ENCODE data around the gene PLXDC1.

PLXDC1 gene

DNA sequence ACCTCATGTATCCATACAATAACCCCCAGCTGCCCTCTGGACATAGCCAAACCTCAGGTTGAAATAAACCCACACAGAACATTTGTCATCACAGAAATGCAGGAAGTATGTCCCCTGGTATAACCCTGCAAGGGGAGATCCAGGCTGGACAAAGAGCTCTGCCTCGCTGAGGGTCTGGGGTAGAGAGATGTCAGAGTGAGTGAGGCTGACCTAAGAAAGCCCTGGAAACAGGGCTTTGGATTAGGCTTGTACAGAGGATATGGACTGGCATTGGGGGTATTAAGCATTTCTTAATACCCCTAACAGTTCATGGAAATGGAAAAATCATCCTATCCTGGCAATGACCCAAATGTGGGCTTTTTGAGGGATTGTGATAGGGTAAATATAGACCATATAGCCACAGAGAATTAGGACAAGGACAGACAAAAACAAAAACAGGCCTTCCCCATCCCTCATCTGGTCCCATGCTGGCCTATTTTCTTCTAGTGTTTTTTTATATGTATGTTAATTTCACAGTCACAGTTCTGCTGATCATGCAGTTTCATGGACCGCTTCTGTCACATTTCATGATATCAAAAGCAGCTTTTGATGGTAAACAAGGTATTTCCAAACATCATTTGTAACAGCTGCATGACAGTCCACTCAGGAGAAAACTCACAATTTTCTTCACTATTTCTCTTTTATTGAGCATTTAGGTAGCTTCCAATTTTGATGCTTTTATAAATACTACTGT, 26.1 kb downstream of the PLXDC1 start:
- no peak for ATAC-seq
- TF ChIP-seq OSR1 (CRISPR knock-in tag; IDR thresholded peaks at IDR 0.05) (no peak), CREB5 (CRISPR knock-in tag; IDR thresholded peaks at IDR 0.05; ENCODE audit: low read depth) (no peak), ZNF70 (CRISPR knock-in tag; IDR thresholded peaks at IDR 0.05) (no peak), POU6F1 (CRISPR knock-in tag; IDR thresholded peaks at IDR 0.05; ENCODE audit: borderline replicate concordance, low read depth) (no peak)

- no peak for ATAC-seq
- TF ChIP-seq ESRRG (CRISPR knock-in tag; IDR thresholded peaks at IDR 0.05) (no peak), PPARA (CRISPR knock-in tag; IDR thresholded peaks at IDR 0.05; ENCODE audit: borderline replicate concordance) (no peak), BACH2 (CRISPR knock-in tag; IDR thresholded peaks at IDR 0.05; ENCODE audit: borderline replicate concordance) (no peak), RARB (CRISPR knock-in tag; IDR thresholded peaks at IDR 0.05) (no peak), ZNF70 (CRISPR knock-in tag; IDR thresholded peaks at IDR 0.05) (no peak), TCF4 (CRISPR knock-in tag; IDR thresholded peaks at IDR 0.05; ENCODE audit: borderline replicate concordance) (no peak), ZFP30 (CRISPR knock-in tag; IDR thresholded peaks at IDR 0.05) (no peak), ARNTL (CRISPR knock-in tag; IDR thresholded peaks at IDR 0.05; ENCODE audit: borderline replicate concordance, low read depth) (no peak), POU6F1 (CRISPR knock-in tag; IDR thresholded peaks at IDR 0.05; ENCODE audit: borderline replicate concordance, low read depth) (no peak), CSRNP3 (CRISPR knock-in tag; IDR thresholded peaks at IDR 0.05) (no peak), CSDC2 (CRISPR knock-in tag; IDR thresholded peaks at IDR 0.05) (no peak), GLIS3 (CRISPR knock-in tag; IDR thresholded peaks at IDR 0.05) (no peak), ISL1 (CRISPR knock-in tag; IDR thresholded peaks at IDR 0.05) (no peak), ZNF8 (CRISPR knock-in tag; IDR thresholded peaks at IDR 0.05) (no peak)
- TF ChIP-seq, protein P1, sequence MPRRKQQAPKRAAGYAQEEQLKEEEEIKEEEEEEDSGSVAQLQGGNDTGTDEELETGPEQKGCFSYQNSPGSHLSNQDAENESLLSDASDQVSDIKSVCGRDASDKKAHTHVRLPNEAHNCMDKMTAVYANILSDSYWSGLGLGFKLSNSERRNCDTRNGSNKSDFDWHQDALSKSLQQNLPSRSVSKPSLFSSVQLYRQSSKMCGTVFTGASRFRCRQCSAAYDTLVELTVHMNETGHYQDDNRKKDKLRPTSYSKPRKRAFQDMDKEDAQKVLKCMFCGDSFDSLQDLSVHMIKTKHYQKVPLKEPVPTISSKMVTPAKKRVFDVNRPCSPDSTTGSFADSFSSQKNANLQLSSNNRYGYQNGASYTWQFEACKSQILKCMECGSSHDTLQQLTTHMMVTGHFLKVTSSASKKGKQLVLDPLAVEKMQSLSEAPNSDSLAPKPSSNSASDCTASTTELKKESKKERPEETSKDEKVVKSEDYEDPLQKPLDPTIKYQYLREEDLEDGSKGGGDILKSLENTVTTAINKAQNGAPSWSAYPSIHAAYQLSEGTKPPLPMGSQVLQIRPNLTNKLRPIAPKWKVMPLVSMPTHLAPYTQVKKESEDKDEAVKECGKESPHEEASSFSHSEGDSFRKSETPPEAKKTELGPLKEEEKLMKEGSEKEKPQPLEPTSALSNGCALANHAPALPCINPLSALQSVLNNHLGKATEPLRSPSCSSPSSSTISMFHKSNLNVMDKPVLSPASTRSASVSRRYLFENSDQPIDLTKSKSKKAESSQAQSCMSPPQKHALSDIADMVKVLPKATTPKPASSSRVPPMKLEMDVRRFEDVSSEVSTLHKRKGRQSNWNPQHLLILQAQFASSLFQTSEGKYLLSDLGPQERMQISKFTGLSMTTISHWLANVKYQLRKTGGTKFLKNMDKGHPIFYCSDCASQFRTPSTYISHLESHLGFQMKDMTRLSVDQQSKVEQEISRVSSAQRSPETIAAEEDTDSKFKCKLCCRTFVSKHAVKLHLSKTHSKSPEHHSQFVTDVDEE (CRISPR knock-in tag; IDR thresholded peaks at IDR 0.05) = no peak
- TF ChIP-seq, protein P2, sequence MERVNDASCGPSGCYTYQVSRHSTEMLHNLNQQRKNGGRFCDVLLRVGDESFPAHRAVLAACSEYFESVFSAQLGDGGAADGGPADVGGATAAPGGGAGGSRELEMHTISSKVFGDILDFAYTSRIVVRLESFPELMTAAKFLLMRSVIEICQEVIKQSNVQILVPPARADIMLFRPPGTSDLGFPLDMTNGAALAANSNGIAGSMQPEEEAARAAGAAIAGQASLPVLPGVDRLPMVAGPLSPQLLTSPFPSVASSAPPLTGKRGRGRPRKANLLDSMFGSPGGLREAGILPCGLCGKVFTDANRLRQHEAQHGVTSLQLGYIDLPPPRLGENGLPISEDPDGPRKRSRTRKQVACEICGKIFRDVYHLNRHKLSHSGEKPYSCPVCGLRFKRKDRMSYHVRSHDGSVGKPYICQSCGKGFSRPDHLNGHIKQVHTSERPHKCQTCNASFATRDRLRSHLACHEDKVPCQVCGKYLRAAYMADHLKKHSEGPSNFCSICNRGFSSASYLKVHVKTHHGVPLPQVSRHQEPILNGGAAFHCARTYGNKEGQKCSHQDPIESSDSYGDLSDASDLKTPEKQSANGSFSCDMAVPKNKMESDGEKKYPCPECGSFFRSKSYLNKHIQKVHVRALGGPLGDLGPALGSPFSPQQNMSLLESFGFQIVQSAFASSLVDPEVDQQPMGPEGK (CRISPR knock-in tag; IDR thresholded peaks at IDR 0.05; ENCODE audit: borderline replicate concordance) = no peak
Observed at GRCh38 chr17:39123627-39124026, 27.8 kb downstream of the PLXDC1 start.

GRCh38 chr17:39122991-39123390, 28.4 kb downstream of the PLXDC1 start:
- no peak for ATAC-seq
- no peak for TF ChIP-seq PPARA (CRISPR knock-in tag; IDR thresholded peaks at IDR 0.05; ENCODE audit: borderline replicate concordance)
- no peak for TF ChIP-seq CSDC2 (CRISPR knock-in tag; IDR thresholded peaks at IDR 0.05)
- no peak for TF ChIP-seq ZC3H10 (CRISPR knock-in tag; IDR thresholded peaks at IDR 0.05)
- no peak for TF ChIP-seq TCF4 (CRISPR knock-in tag; IDR thresholded peaks at IDR 0.05; ENCODE audit: borderline replicate concordance)
- TF ChIP-seq ISL1 (CRISPR knock-in tag; IDR thresholded peaks at IDR 0.05) = no peak
- no peak for TF ChIP-seq ZNF565 (CRISPR knock-in tag; conservative IDR thresholded peaks at IDR 0.05; ENCODE audit: low read depth)
- no peak for TF ChIP-seq ZFP3 (CRISPR knock-in tag; IDR thresholded peaks at IDR 0.05)
- TF ChIP-seq OSR1 (CRISPR knock-in tag; IDR thresholded peaks at IDR 0.05) = no peak
- no peak for TF ChIP-seq CSRNP3 (CRISPR knock-in tag; IDR thresholded peaks at IDR 0.05)
- no peak for TF ChIP-seq TOX (CRISPR knock-in tag; IDR thresholded peaks at IDR 0.05; ENCODE audit: borderline replicate concordance)
- no peak for TF ChIP-seq RARB (CRISPR knock-in tag; IDR thresholded peaks at IDR 0.05)
- no peak for TF ChIP-seq ZNF70 (CRISPR knock-in tag; IDR thresholded peaks at IDR 0.05)
- no peak for TF ChIP-seq ZFP30 (CRISPR knock-in tag; IDR thresholded peaks at IDR 0.05)
- no peak for TF ChIP-seq ZNF8 (CRISPR knock-in tag; IDR thresholded peaks at IDR 0.05)
- TF ChIP-seq ARNTL (CRISPR knock-in tag; IDR thresholded peaks at IDR 0.05; ENCODE audit: borderline replicate concordance, low read depth) = no peak
- no peak for TF ChIP-seq ESRRG (CRISPR knock-in tag; IDR thresholded peaks at IDR 0.05)

All from SK-N-SH treated with all-trans-retinoic acid at 6 μM for 48 hours (cell line).